Thyroid gland (tissue), 4 donors: Measurements from ENCODE around the gene ITGA11. TPM values are rescaled to one million over a fixed set of nuclear protein-coding genes. Genes with fewer than 3 reads are reported as not detected.
A peak's percentile ranks its signal among the peaks of the same experiment; 100 is the strongest.

Experiments used
- DNase-seq, 2 donors: peaks; one replicate each; pipeline ENCODE4 v3.0.0-alpha.2; 2019
- H3K27ac ChIP-seq, 3 donors: fragments of 200-600 bp; sonication (generic); 1 replicate in 2 of 3; 2 replicates in 1 of 3; pipeline ENCODE4 v1.5.1; 2016 to 2019; ENCODE audit warnings: mild to moderate bottlenecking in 1 of 3, moderate library complexity in 1 of 3
- H3K27me3 ChIP-seq: fragments of 200-600 bp; sonication (generic); one replicate; pipeline ENCODE4 v1.5.1; 2019
- H3K36me3 ChIP-seq, 2 donors: fragments of 200-600 bp; sonication (generic); one replicate each; pipeline ENCODE4 v1.5.1; 2016 to 2019
- H3K4me1 ChIP-seq, 2 donors: fragments of 200-600 bp; sonication (generic); one replicate each; pipeline ENCODE4 v1.5.1; 2017 to 2019
- H3K4me3 ChIP-seq, 3 donors: fragments of 200-600 bp; sonication (generic); replicated peaks in 1 of 3; 1 replicate in 2 of 3; 2 replicates in 1 of 3; pipeline ENCODE4 v1.5.1; 2016; ENCODE audit warnings: mild to moderate bottlenecking in 1 of 3
- H3K9me3 ChIP-seq: fragments of 200-600 bp; sonication (generic); one replicate; pipeline ENCODE4 v1.5.1; 2017
- CTCF ChIP-seq, 6 experiments: fragments of 200-600 bp in 3 of 6; fragments of 450-650 bp in 3 of 6; sonication (generic) in 3 of 6; IDR thresholded peaks; one replicate each; pipeline ENCODE4 v1.5.1; 2016 to 2019; ENCODE audit warnings: antibody characterized with exemption in 6 of 6, mild to moderate bottlenecking in 2 of 6, inconsistent platforms in 1 of 6, moderate library complexity in 1 of 6
- POLR2A ChIP-seq, 2 donors: fragments of 450-650 bp; IDR thresholded peaks; one replicate each; pipeline ENCODE4 v1.6.1; 2017; ENCODE audit warnings: antibody characterized with exemption in 2 of 2, mild to moderate bottlenecking in 2 of 2, moderate library complexity in 1 of 2
- WGBS, 2 donors: methylation state at CpG; one replicate each; pipeline ENCODE4 v1.1.5; 2017; 5-methylcytosine and 5-hydroxymethylcytosine counted together
- intact Hi-C: fragments of 100-400 bp; cut with DNase I; formaldehyde crosslinking; loops from one replicate; pipeline ENCODE4 v1.15.1; 2023
- total RNA-seq, 4 donors: library from RNA; depleted of rRNA; stranded (reverse); fragments of >200 nt; gene quantifications; one replicate each; pipeline ENCODE4 v1.2.3, GENCODE V29; 2016

Gene ITGA11
- total RNA-seq, 4 donors from 2014 or later = 3.0 to 6.1 (median 4.3) TPM

- intact Hi-C loops = no loop called here
- no peaks in the 10 kb centered on the region for H3K9me3 ChIP-seq
- WGBS, 2 donors = 93 to 95% methylated on average over 15 of the region's 16 CpGs
- no peak overlapping the region for H3K27ac ChIP-seq
- H3K36me3 ChIP-seq = no peaks in the 10 kb centered on the region
- DNase-seq = peak in 1 of 2 donors; percentile 1
- H3K27me3 ChIP-seq = no peaks in the 10 kb centered on the region
- TF ChIP-seq CTCF (IDR thresholded peaks at IDR 0.05) (no peak), POLR2A (IDR thresholded peaks at IDR 0.05) (no peak)
- no peaks in the 10 kb centered on the region for H3K4me1 ChIP-seq
- H3K4me3 ChIP-seq = no peak overlapping the region
Measured at GRCh38 chr15:68317281-68318007, 114.5 kb downstream of the ITGA11 start.

GRCh38 chr15:68316061-68316804 lies 115.7 kb downstream of the ITGA11 start:
- H3K4me1 ChIP-seq = no peaks in the 10 kb centered on the region
- WGBS, 2 donors = 77 to 79% methylated on average over 14 to 16 of the region's 17 CpGs
- H3K9me3 ChIP-seq = no peaks in the 10 kb centered on the region
- TF ChIP-seq POLR2A (IDR thresholded peaks at IDR 0.05) (no peak), CTCF (IDR thresholded peaks at IDR 0.05) (no peak)
- DNase-seq = peak in 1 of 2 donors; percentile 2
- no peak overlapping the region for H3K4me3 ChIP-seq
- no peak overlapping the region for H3K27ac ChIP-seq
- H3K36me3 ChIP-seq = no peaks in the 10 kb centered on the region
- intact Hi-C loops = no loop called here
- no peaks in the 10 kb centered on the region for H3K27me3 ChIP-seq

- H3K4me1 ChIP-seq = no peaks in the 10 kb centered on the region
- no peak overlapping the region for H3K4me3 ChIP-seq
- TF ChIP-seq POLR2A (IDR thresholded peaks at IDR 0.05) (no peak), CTCF (IDR thresholded peaks at IDR 0.05) (no peak)
- DNase-seq = peak in 1 of 2 donors; percentile 1
- intact Hi-C loops = no loop called here
- no peak overlapping the region for H3K27ac ChIP-seq
- H3K9me3 ChIP-seq = no peaks in the 10 kb centered on the region
- WGBS, 2 donors = 64 to 82% methylated on average over 10 to 11 of the region's 11 CpGs
- H3K27me3 ChIP-seq = no peaks in the 10 kb centered on the region
- H3K36me3 ChIP-seq = no peaks in the 10 kb centered on the region
Measured at GRCh38 chr15:68315495-68316031, 116.4 kb downstream of the ITGA11 start.

- no peak overlapping the region for H3K4me3 ChIP-seq
- no peak for DNase-seq
- no peaks in the 10 kb centered on the region for H3K4me1 ChIP-seq
- no peaks in the 10 kb centered on the region for H3K9me3 ChIP-seq
- H3K27ac ChIP-seq = no peak overlapping the region
- WGBS, 2 donors = 76 to 87% methylated on average over 1 of the region's 1 CpG
- no peaks in the 10 kb centered on the region for H3K27me3 ChIP-seq
- intact Hi-C loops = no loop called here
- H3K36me3 ChIP-seq = no peaks in the 10 kb centered on the region
- TF ChIP-seq POLR2A (IDR thresholded peaks at IDR 0.05) (no peak), CTCF (IDR thresholded peaks at IDR 0.05) (no peak)
Measured at GRCh38 chr15:68315035-68315434, 116.9 kb downstream of the ITGA11 start.

- no peaks in the 10 kb centered on the region for H3K27me3 ChIP-seq
- DNase-seq = no peak
- H3K36me3 ChIP-seq = no peaks in the 10 kb centered on the region
- peaks cover 0 to 2% of the 10 kb centered on the region in 2 donors for H3K4me1 ChIP-seq
- H3K27ac ChIP-seq = no peak overlapping the region
- no peaks in the 10 kb centered on the region for H3K9me3 ChIP-seq
- WGBS, 2 donors = 86 to 87% methylated on average over 11 of the region's 11 CpGs
- no peak for TF ChIP-seq POLR2A (IDR thresholded peaks at IDR 0.05)
- TF ChIP-seq CTCF (IDR thresholded peaks at IDR 0.05) = no peak
- H3K4me3 ChIP-seq = no peak overlapping the region
- intact Hi-C loops = no loop called here
Measured at GRCh38 chr15:68314563-68314962, 117.4 kb downstream of the ITGA11 start.
